A549 (cell line): ENCODE data around the gene SGIP1.

ENCODE experiments used
- CEBPB ChIP-seq, 2 experiments: fragments of >200 bp in 1 of 2; sonication (Bioruptor Twin) in 1 of 2; formaldehyde crosslinking in 1 of 2; IDR thresholded peaks; 2 replicates each; pipeline ENCODE4 v1.6.1; 2012 to 2016
- CHD2 ChIP-seq: fragments of 150-350 bp; IDR thresholded peaks from 2 replicates; pipeline ENCODE4 v1.6.1; 2014; ENCODE audit warnings: low read length; ENCODE audit not compliant: partially characterized antibody
- CTCF ChIP-seq: fragments of >200 bp; sonication (Bioruptor Twin); formaldehyde crosslinking; IDR thresholded peaks from 3 replicates; pipeline ENCODE4 v1.5.1; 2016
- EP300 ChIP-seq, 2 experiments: fragments of >200 bp; sonication (Bioruptor Twin); formaldehyde crosslinking; IDR thresholded peaks; 2 replicates in 1 of 2; 3 replicates in 1 of 2; pipeline ENCODE4 v1.6.1; 2016 to 2017
- ESRRA ChIP-seq: fragments of 150-350 bp; IDR thresholded peaks from 2 replicates; pipeline ENCODE4 v1.6.1; 2014; ENCODE audit warnings: mild to moderate bottlenecking, low read length, borderline replicate concordance
- HDAC2 ChIP-seq: fragments of 200-600 bp; sonication (generic); IDR thresholded peaks from 2 replicates; pipeline ENCODE4 v1.6.1; 2016
- KDM5A ChIP-seq: fragments of 200-600 bp; sonication (generic); IDR thresholded peaks from 2 replicates; pipeline ENCODE4 v1.6.1; 2016; ENCODE audit warnings: antibody characterized with exemption, mild to moderate bottlenecking
- MAX ChIP-seq: IDR thresholded peaks from 2 replicates; pipeline ENCODE4 v1.6.1; 2012
- MYC ChIP-seq: IDR thresholded peaks from 2 replicates; pipeline ENCODE4 v1.6.1; 2012; ENCODE audit warnings: mild to moderate bottlenecking, inconsistent platforms, low read length, improper control_type of control experiment, borderline replicate concordance
- POLR2A ChIP-seq: IDR thresholded peaks from 2 replicates; pipeline ENCODE4 v1.6.1; 2012; ENCODE audit warnings: mild to moderate bottlenecking, low read length
- POLR2AphosphoS2 ChIP-seq: conservative IDR thresholded peaks from 2 replicates; pipeline ENCODE4 v1.6.1; 2012; ENCODE audit warnings: low read length, improper control_type of control experiment, inconsistent platforms
- RAD21 ChIP-seq, 2 experiments: fragments of >200 bp in 1 of 2; sonication (Bioruptor Twin) in 1 of 2; formaldehyde crosslinking in 1 of 2; IDR thresholded peaks in 1 of 2; conservative IDR thresholded peaks in 1 of 2; 2 replicates in 1 of 2; 3 replicates in 1 of 2; pipeline ENCODE4 v1.6.1; 2012 to 2018; ENCODE audit warnings: inconsistent platforms in 1 of 2
- REST ChIP-seq: fragments of 200-600 bp; sonication (generic); IDR thresholded peaks from 2 replicates; pipeline ENCODE4 v1.6.1; 2016; ENCODE audit warnings: antibody characterized with exemption, mild to moderate bottlenecking, moderate library complexity
- RFX5 ChIP-seq: fragments of 450-650 bp; IDR thresholded peaks from 2 replicates; pipeline ENCODE4 v1.7.1; 2014; ENCODE audit warnings: antibody characterized with exemption, mild to moderate bottlenecking, moderate library complexity

- TF ChIP-seq EP300 (IDR thresholded peaks at IDR 0.05) = no peak
- no peak for TF ChIP-seq MAX
- no peak for TF ChIP-seq KDM5A
- no peak for TF ChIP-seq CTCF
- no peak for TF ChIP-seq RFX5
- no peak for TF ChIP-seq POLR2A
- no peak for TF ChIP-seq RAD21 (conservative IDR thresholded peaks at IDR 0.05 in 1 of 2, IDR thresholded peaks at IDR 0.05 in 1 of 2)
- no peak for TF ChIP-seq MYC
- no peak for TF ChIP-seq HDAC2
- no peak for TF ChIP-seq CEBPB (IDR thresholded peaks at IDR 0.05)
- no peak for TF ChIP-seq CHD2
- no peak for TF ChIP-seq POLR2AphosphoS2
- no peak for TF ChIP-seq ESRRA
- no peak for TF ChIP-seq REST
Observed at GRCh38 chr1:66607458-66607857, 73.5 kb downstream of the SGIP1 start.
